Measurements from ENCODE around the gene RRM2. TPM values are rescaled to one million over a fixed set of nuclear protein-coding genes. Genes with fewer than 3 reads are reported as not detected.

RRM2 gene
- polyA plus RNA-seq, 3 donors = 1.5 TPM; not detected in 2

DNA sequence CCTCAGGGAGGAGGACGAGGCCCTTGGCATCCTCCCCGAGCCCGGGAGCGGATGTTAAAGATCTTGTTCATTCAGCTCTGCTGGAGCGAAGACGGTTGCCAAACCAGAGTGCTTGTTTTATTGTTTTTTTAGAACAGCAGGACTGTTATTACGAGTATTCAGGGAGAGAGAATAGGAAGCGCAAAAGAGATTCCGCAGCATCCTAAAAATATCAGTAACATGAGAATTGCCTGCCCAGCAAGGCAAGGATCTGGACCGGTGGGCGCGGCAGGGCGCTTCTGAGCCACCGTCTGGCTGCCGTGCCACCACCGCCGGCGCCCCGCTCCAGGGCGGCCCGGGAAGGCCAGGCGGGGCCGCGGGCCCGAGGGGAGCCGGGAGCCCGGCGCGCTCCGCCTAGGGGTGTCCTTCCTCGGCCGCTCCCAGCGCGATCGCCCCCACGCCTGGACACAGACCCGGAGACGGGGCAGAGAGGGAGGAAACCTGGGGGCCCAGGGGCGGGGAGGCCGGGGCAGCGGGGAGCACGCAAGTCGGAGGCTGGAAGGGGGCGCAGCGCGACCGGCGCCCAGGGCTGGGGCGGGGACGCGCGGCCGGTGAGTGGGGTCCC, 43.2 kb upstream of the RRM2 start:
- DNase-seq = no peak
- H3K9ac ChIP-seq (ENCODE audit: insufficient read depth, low read length, poor library complexity, severe bottlenecking) = peak overlapping the region; percentile 15
- no peaks in the 10 kb centered on the region for H4K20me1 ChIP-seq (ENCODE audit: insufficient read depth, low read length)
- peaks cover 85 to 92% (median 87%) of the 10 kb centered on the region in 3 donors for H3K27me3 Mint-ChIP-seq (ENCODE audit: low read depth in 3 of 3)
- H3K4me3 ChIP-seq (replicated peaks in 1 of 3; ENCODE audit: low read depth in 2 of 3, low read length in 3 of 3) = peak overlapping the region in 1 of 3 experiments; percentile 54
- no peaks in the 10 kb centered on the region for H3K79me2 ChIP-seq (ENCODE audit: insufficient read depth, low read length)
- no peak overlapping the region for H3K27ac ChIP-seq (ENCODE audit: low read depth in 1 of 2, low read length in 2 of 2)
- H3K4me2 ChIP-seq (replicated peaks; ENCODE audit: extremely low read depth, low read length, poor library complexity, severe bottlenecking) = peak overlapping the region; percentile 68
- H3K36me3 Mint-ChIP-seq = peaks cover 0 to 9% of the 10 kb centered on the region in 2 donors
- peaks cover 0 to 13% (median 6%) of the 10 kb centered on the region in 7 donors for H3K9me3 Mint-ChIP-seq
- TF ChIP-seq, protein P1, sequence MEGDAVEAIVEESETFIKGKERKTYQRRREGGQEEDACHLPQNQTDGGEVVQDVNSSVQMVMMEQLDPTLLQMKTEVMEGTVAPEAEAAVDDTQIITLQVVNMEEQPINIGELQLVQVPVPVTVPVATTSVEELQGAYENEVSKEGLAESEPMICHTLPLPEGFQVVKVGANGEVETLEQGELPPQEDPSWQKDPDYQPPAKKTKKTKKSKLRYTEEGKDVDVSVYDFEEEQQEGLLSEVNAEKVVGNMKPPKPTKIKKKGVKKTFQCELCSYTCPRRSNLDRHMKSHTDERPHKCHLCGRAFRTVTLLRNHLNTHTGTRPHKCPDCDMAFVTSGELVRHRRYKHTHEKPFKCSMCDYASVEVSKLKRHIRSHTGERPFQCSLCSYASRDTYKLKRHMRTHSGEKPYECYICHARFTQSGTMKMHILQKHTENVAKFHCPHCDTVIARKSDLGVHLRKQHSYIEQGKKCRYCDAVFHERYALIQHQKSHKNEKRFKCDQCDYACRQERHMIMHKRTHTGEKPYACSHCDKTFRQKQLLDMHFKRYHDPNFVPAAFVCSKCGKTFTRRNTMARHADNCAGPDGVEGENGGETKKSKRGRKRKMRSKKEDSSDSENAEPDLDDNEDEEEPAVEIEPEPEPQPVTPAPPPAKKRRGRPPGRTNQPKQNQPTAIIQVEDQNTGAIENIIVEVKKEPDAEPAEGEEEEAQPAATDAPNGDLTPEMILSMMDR (IDR thresholded peaks at IDR 0.05) = no peak
- whole genome bisulfite sequencing (ENCODE audit: insufficient coverage) = 1% methylated on average over 53 of the region's 53 CpGs
- peaks cover 12% of the 10 kb centered on the region for H3K4me1 Mint-ChIP-seq
- intact Hi-C loops (cut with micrococcal nuclease) = loop anchor here in 1 of 2 donors (5.0 kb wide), 1 partner anchor 588 kb away; no protein-coding TSS in a partner anchor
- peaks cover 8 to 17% of the 10 kb centered on the region in 2 donors for H3K4me1 ChIP-seq (ENCODE audit: control insufficient read depth in 1 of 2, insufficient read depth in 2 of 2, low read length in 2 of 2)
- no peaks in the 10 kb centered on the region for H3K36me3 ChIP-seq (replicated peaks in 1 of 2; ENCODE audit: control insufficient read depth in 1 of 2, insufficient read depth in 2 of 2, low read length in 2 of 2)
- H2AFZ ChIP-seq (ENCODE audit: insufficient read depth, low read depth, low read length, poor library complexity, severe bottlenecking) = peak overlapping the region; percentile 56
- no peak overlapping the region for H3K27ac Mint-ChIP-seq
- H3K27me3 ChIP-seq (ENCODE audit: control insufficient read depth in 2 of 2, insufficient read depth in 2 of 2, low read length in 2 of 2) = peaks cover 74 to 92% of the 10 kb centered on the region in 2 donors
- H3K9me3 ChIP-seq (replicated peaks in 1 of 2; ENCODE audit: control insufficient read depth in 1 of 2, insufficient read depth in 1 of 2, low read length in 2 of 2) = peaks cover 0 to 14% of the 10 kb centered on the region in 2 donors
- peak overlapping the region; percentile 29 to 86 for H3K4me3 Mint-ChIP-seq

DNA sequence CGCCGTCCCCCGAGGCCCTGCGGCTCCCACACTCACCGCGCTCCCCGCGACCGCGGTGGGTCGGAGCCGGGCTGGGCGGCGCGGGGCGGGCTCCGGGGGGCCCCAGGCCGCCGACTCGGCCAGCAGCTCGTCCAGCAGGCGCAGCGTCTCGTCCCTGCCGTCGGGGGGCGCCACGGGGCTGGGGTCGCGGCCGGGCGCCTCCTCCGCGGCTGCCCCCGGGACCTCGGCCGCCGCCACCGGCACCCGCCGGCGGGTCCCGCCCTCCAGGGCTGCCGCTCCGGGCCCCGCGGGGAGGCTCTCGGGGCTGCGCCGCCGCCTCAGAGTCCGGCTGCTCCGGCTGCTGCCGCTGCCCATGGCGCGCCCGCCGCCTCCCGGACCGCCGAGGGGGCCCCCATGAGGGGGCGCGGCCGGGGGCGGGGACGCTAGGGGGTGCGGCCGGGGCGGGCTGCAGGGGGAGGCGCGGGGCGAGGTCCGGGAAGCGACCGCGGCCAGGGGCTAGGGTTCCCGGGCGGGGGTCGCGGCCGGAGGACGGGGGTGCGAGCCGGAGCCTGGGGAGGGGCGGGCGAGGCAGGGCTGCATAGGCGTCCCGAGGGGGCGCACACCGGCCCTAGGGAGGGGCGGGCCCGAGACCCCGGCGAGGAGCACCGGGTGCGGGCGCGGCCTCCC, 42.5 kb upstream of the RRM2 start, which contains the start of gene CYS1:
Gene CYS1 (minus strand): TSS at position 542 of the 666 bp plus-strand sequence. CDS start 188 bp downstream, at position 354.
- no peaks in the 10 kb centered on the region for H3K36me3 ChIP-seq (replicated peaks in 1 of 2; ENCODE audit: control insufficient read depth in 1 of 2, insufficient read depth in 2 of 2, low read length in 2 of 2)
- H3K4me3 ChIP-seq (replicated peaks in 1 of 3; ENCODE audit: low read depth in 2 of 3, low read length in 3 of 3) = peak within 1 kb of the TSS in 1 of 3 experiments; percentile 54
- Mint-ChIP-seq H3K9me3 (peaks cover 0 to 13% (median 6%) of the 10 kb centered on the region in 7 donors), H3K4me3 (peak within 1 kb of the TSS; percentile 46 to 86), H3K27ac (no peak within 1 kb of the TSS), H3K36me3 (peaks cover 0 to 9% of the 10 kb centered on the region in 2 donors), H3K27me3 (ENCODE audit: low read depth in 3 of 3) (peaks cover 86 to 91% (median 87%) of the 10 kb centered on the region in 3 donors), H3K4me1 (peaks cover 12% of the 10 kb centered on the region)
- no peak within 1 kb of the TSS for H3K27ac ChIP-seq (ENCODE audit: low read depth in 1 of 2, low read length in 2 of 2)
- TF ChIP-seq, protein P1 (IDR thresholded peaks at IDR 0.05) = no peak
- peak within 1 kb of the TSS; percentile 15 for H3K9ac ChIP-seq (ENCODE audit: insufficient read depth, low read length, poor library complexity, severe bottlenecking)
- H3K4me2 ChIP-seq (replicated peaks; ENCODE audit: extremely low read depth, low read length, poor library complexity, severe bottlenecking) = peak within 1 kb of the TSS; percentile 68
- H3K79me2 ChIP-seq (ENCODE audit: insufficient read depth, low read length) = no peaks in the 10 kb centered on the region
- no peaks in the 10 kb centered on the region for H4K20me1 ChIP-seq (ENCODE audit: insufficient read depth, low read length)
- H3K27me3 ChIP-seq (ENCODE audit: control insufficient read depth in 2 of 2, insufficient read depth in 2 of 2, low read length in 2 of 2) = peaks cover 79 to 91% of the 10 kb centered on the region in 2 donors
- WGBS (ENCODE audit: insufficient coverage) = under 1% methylated on average over 96 of the region's 98 CpGs
- peaks cover 8 to 17% of the 10 kb centered on the region in 2 donors for H3K4me1 ChIP-seq (ENCODE audit: control insufficient read depth in 1 of 2, insufficient read depth in 2 of 2, low read length in 2 of 2)
- intact Hi-C loops (cut with micrococcal nuclease) = loop anchor here in 1 of 2 donors (5.0 kb wide), 1 partner anchor 587 kb away; no protein-coding TSS in a partner anchor
- no peak for DNase-seq
- peak within 1 kb of the TSS; percentile 56 for H2AFZ ChIP-seq (ENCODE audit: insufficient read depth, low read depth, low read length, poor library complexity, severe bottlenecking)
- peaks cover 0 to 14% of the 10 kb centered on the region in 2 donors for H3K9me3 ChIP-seq (replicated peaks in 1 of 2; ENCODE audit: control insufficient read depth in 1 of 2, insufficient read depth in 1 of 2, low read length in 2 of 2)
